Left forelimb (tissue), 1 donor: ENCODE data around the gene TSHR.
"Not testable (repeated sequence)": the region's sequence is repeated elsewhere in the genome, so short reads cannot be mapped to it uniquely, and the experiment has no call there.

Experiments
- DNase-seq: peaks from one replicate; pipeline ENCODE4 v3.0.0-alpha.2; 2018; ENCODE audit warnings: low spot score

Gene TSHR

DNA sequence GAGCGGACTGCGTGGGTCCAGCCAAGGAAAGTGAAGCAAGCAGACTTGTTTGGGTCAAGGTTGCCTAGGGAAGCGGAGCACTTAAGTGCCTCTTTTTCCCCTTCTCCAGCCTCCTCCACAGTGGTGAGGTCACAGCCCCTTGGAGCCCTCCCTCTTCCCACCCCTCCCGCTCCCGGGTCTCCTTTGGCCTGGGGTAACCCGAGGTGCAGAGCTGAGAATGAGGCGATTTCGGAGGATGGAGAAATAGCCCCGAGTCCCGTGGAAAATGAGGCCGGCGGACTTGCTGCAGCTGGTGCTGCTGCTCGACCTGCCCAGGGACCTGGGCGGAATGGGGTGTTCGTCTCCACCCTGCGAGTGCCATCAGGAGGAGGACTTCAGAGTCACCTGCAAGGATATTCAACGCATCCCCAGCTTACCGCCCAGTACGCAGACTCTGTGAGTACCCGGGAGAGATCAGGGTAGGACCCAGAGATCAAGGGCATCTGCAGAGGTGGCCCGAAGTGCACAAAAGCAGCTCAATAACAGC is at the start of gene TSHR:
TSS of gene TSHR (plus strand) at position 206 of the 526 bp plus-strand sequence. CDS start at position 266, 60 bp downstream.
- peak; percentile 66 for DNase-seq

DNA sequence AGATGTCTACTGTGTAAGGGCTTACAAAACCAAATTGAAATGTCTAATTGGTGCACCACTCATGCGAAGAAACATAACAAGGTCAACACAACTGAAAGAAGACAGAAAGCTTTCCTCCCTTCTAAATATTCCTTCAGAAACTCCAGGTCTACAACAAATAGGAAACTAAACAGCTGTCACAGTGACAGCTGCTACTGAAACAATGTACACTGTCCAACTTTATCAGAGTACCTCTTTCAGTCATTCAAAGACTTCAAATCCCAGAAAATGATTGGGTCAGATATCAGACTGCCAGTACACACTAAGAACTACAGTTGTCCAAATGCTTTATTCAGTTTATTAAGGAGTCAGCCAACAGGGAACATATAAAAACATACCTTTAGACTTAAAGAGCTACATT is 49.1 kb upstream of the TSHR start:
- DNase-seq, result no peak

DNA sequence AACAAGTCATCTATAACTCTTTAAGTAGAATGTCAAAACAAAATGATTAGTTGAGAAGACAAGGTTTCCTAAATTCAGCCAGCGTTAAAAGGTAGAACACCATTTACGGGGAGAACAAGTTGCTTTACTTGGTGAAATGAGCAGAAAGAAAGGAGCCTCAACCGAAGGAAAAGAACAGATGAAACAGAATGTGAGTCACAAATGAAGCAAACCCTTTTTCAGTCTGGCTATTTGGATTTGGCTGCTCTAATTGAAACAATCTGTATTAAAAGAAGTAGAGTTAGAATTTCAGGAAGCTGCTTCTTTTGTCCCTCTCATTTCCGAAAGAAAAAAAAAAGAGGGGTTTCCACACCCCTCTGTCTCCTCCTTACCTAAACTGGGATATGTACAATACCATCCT is 48.5 kb upstream of the TSHR start:
- DNase-seq, result no peak

DNA sequence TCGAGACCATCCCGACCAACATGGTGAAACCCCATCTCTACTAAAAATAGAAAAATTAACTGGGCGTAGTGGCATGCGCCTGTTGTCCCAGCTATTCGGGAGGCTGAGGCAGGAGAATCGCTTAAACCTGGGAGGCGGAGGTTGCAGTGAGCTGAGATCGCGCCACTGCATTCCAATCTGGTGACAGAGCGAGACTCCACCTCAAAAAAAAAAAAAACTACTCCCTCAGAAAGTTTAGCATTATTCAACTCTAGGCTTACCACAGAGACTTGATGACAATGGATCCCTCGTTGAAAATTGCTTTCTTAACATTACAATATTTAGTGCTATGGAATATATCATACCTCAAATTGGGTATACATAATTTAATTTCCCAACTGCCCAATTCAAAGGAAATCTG is 43.4 kb upstream of the TSHR start:
- DNase-seq, result not testable (repeated sequence)

DNA sequence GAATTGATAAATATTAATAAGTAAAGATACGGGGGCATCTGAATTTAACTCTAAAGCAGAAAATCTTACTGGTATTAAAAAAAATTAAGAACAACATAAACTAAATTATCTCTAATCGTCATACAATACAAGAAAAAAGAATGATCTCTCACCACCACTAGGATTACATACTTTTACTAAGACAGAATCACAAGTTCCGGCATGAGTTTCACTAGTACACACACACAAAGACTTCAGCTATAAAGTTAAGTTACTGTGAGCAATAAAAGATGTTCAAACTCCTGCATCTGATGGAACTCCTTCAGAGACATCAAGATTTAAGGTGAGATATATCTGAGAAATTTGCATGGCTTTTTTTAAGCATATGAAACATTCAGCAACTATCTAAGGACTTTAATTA is 35.8 kb upstream of the TSHR start:
- no peak for DNase-seq

DNA sequence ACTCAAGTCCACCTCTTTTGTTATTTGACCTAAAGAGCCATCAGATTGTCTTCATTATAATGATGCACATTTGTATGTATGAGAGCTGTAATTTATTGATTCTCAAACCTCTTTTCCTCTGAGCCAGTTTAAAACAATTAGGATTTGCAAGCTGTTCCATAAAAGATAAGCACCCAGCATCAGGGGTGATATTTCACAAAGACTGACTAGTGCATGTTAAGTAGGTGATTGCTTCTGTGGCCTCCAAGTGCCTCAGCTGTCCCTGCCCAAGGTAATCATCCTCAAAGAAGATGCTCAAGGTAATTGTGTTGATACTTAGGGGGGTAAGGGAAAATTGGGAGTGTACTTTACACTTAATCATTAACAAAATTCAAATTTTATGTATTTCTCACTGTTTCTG is 32.1 kb upstream of the TSHR start:
- DNase-seq, result no peak

DNA sequence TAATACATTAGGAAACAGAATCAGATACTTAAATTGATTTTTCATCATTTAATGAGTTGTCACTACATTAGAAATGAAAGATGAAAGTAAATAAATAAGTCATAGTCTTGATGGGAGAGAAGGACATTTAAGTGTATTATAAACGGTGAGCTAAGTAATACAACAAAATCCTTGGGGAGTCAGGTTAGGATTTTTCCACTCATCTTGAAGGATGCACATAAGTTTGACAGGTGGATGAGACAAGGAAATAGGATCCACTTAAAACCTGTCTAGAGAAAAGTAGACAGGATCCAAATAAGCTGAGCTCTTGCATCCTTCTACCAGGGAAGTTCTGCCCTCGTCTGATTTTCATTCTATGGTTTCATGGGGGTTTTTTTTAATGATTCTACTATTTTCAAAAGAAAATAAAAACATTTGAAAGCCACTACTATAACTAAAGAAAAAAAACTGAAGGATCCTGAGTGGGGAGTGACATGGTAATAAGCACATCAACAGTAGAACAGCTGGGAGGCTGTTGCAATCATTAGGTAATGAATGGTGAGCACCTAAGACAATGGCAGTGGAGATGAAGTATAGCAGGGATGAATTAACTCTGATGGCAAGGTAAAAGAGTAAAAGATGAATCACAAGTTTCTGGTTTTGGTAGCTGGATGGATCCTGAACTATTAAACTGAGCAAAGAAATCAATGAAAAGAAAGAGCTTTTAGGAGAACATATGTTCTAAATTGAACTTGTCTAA is 30.9 kb upstream of the TSHR start:
- DNase-seq, result no peak

DNA sequence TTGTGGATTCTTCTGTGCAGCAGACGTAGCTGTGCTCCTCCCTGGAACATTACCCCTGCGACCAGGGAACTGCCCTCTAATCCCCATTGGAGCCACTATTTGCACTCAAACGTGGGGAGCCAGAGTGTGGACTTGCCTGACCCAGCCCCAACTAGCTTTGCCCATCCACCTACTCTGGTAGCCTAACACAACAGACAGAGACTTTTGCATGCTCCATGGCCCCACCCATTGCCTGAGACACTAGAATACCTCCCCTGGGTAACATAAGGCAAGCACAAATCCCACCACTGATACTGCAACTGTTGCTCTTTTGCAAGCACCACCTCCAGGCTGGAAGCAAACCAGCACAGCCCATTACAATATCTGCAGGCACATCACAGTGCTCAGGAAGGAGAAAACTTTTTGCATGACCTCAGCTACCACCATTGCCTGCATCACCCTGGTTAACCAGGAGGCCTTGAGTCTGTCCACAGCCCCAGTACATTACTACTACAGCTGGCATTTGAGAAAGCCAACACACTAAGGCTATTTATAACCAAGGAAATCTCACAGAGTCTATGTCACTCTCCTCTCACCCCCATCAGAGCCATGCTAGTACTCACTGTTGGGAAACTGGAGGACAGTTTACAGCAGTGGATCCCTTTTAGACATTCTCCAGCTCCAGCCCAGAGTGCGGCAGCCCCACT is 28.9 kb upstream of the TSHR start:
- DNase-seq, result no peak

DNA sequence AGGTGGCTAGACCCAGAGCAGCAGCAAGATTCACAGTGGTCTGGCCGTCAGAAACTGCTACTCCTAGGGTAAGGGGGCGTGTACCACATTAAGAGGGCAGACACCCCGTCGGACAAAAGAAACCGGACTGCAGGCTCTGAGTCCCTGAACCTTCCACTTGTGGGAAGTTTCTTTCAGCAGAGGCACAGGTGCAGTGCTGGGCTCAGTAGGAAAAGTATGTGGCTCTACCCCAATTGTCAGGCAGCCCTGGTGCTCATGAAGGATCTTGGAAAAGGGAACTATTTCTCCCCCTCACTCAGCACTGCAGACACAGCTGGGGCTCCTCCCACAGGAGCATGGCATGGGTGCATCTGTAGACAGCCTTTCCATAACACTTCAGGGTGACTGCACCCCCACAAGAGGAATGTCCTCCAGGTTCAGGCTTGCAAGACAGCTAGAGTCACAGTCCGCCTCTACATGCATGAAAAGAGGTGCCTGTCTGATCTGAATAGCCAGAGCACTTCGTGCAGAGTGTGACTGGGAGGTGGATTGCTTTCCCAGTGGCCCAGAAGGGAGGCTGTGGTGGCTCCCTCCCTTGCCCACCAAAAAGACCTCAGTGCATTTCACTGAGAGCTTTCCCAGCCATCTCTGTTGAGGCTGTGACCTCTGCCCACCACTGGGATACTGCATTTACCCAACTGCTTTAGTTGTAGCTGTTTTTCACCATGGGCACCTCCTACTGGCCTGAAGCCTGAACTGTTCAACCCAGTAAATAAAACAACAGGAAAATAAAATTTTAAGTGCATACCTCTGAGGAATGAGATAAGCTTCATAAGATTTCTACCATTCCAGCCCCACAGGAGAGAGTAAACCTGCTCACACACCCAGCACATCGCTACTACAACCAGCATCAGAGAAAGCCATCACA is 28.1 kb upstream of the TSHR start:
- DNase-seq, result no peak

DNA sequence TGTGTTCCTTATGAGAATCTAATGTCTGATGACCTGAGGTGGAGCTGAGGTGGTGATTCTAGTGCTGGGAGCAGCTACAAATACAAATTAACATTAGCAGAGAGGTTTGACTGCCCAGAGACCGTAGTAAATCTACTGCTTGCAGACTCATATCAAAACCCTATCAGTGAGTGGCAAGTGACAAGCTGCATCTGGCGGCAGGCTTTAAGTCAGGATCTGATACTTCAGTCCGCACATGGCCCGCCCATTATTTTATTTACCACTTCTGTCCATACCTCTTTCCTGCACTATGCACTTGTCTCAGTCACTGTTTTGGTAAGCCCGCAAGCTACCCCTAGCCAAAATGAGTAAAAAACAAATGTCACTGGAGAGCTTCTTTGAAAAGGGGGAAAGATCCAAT is 25.3 kb upstream of the TSHR start:
- DNase-seq, result no peak

DNA sequence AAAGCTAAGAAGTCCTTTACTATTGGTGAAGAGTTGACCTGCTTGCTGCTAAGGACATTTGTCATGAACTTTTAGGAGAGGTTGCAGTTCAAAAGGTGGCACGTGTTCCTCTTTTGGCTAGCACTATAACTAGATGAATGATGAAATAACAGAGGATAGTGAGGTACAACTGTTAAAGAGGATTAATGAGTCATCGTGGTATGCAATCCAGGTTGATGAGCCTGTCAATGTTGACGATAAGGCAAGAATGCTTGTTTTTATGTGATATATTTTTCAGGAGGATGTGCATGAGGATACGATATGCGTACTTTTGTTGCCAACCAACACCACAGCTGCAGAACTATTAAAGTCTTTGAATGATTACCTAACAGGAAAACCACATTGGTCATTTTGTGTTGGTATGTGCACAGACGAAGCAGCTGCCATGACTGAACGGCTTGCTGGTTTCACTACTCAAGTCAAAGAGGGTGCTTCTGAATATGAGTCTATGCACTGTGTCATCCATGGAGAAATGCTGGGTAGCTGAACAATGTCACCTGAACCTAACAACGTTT is 24.5 kb upstream of the TSHR start:
- no peak for DNase-seq

DNA sequence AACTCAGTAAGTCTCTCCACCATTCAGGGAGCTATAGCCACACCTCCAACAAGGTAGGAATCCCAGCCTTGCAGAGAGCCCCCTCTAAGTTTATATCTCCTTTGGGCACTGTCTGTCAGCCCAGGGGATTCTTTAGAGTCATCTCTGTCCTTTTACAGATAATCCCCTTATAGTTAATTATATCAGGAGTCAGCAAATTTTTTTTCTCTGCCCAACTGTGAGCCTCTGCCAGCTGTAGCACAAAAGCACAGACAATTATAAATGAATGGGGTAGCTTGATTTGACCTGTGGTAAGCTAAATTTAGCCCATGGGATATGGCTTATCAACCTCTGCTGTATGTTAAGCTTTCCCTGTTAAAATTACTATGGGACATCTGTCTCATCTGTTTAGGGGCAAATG is 22.1 kb upstream of the TSHR start:
- no peak for DNase-seq

DNA sequence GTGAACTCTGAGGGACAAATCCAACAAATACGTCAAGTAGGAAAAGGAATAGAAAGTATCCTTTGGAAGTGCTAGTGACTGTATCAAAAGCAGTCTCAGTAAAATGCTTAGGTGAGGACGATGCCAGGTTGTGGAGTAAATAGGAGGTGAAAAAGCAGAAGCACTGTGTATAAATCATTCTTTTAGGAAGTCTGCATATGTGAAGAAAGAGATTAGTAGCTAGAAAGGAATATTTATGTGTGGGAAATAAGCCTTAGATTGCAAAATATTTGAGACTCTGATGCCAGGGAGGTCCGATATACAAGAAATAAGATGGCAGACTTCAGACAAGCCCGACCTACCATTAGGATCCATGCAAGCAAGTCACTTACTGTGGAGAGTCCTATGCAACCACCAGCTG is 21.7 kb upstream of the TSHR start:
- no peak for DNase-seq

DNA sequence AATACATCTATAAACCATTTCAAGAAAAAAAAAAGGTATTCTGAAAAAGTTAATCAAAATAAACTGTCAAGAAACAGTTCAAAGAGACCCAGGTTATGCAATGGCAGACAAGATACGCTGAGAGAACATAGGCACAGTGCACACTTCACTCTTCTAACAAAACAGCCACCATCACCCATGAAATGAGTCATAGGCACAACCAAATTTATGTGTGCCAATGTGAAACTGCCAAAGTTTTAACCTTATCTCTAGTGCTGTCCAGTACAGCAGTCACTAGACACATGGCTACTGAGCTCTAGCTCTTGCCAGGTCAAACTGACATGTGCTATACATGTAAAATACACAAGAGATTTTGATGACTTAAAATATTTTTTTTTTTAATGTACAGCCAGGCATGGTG is 15.3 kb upstream of the TSHR start:
- no peak for DNase-seq

DNA sequence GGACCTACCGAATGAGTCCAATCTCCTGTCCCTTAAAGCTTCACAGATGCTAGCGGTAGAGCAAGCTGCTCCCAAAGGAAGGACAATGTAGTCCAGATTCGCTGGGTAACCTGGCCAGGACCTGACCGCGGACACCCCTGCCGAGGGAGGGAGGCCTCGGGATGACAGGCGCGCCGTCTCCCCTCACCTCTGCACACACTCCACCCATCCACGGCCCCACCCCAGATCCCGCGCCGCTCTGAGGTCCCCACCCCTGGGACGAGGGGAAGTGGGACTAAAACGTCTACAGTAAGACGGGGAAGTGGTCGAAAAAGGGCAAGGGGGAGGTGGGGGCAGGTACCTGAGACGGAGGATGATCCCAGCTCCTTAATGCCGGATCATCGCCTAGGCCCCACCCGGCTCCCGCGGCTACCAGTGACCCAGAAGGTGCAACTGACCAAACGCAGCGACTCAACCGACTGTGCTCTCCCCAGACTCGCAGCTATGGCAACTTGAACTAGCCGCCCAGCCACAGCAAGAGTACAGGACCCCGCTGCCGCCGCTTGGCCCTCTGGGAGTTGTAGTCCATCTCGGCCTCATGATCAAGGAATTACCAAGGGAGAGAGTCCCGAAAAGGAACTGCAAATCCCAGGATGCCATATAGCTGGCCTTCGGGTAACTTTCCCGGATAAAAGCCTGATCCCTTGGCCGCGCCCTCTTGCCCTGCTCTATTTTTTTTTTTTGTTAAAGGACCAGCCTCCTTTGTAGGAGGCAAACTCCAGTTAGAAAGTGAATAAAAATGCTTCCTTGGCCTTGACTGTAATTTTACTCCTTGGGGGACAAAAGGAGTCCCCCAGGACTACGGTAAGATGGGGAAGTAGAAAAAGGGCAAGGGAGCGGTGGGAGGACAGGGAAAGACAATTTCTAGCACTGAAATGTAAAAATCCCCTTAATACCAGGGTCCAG is 13.9 kb upstream of the TSHR start, which contains the start of gene CEP128:
TSS of gene CEP128 (minus strand) at position 498 of the 945 bp plus-strand sequence.
- DNase-seq, result peak; percentile 96

DNA sequence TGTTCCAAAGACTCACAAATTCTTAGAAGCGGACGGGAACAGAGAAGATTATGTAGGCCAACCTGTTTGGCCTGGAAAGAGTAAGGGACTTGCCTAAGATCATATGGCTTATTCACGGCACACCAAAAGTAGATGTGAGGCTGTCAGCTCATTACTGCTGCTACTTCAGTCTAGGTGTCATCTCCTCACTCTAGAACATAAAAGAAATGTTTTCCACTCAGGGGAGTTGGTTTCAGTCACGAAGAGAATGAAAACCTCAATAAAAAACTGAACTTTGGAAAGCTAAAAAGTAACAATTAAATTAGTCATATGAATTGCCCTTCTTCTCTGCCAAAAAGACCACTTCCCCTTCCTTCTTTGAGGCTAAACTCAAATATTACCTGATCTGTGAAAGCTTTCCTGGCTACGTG is 13.2 kb upstream of the TSHR start:
- no peak for DNase-seq

DNA sequence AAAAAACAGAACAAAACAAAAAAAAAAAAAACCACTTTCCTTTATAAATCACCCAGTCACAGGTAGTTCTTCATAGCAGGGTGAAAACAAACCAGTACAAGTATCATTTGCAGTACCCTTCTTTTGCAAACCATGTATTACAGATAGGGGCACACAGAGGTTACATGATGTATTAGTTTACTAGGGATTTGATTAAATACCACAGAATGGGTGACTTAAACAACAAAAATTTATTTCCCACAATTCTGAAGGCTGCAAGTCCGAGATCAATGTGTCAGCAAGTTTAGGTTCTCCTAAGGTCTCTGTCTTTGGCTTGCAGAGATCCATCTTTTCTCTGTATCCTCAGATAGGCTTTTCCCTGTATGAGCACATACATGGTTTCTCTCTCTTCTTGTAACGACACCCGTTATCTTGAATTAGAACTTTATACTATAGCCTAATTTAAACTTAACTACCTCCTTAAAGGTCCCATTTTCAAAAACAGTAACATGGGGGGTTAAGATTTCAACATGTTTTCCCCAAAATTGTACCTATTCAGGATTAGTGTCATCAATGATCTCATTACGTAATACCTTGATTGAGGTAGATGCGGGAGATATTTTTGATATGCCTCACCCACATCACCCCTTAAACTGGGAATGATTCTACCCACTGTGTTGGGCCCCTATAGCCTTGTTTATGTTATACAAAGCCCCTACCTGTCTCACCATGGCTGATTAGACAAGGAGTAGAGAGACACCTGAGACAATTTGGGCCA is 10.4 kb upstream of the TSHR start:
- DNase-seq, result no peak

DNA sequence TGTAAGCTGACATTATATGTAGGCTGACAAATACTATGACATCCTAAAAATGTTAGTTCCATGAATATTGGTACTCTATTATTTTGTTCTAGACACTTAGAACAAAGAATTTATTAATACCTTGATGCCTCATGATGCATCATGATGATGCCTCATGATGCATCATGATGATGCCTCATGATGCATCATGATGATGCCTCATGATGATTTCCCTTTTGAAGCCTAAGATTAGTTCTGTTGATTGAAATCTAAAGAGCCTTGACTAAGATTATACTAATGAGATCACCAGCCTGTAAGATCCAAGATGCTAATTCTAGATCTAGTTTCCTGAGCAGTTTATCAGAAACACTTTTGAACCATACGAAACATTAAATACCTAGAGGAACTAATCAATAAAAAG is 9.2 kb upstream of the TSHR start:
- no peak for DNase-seq

DNA sequence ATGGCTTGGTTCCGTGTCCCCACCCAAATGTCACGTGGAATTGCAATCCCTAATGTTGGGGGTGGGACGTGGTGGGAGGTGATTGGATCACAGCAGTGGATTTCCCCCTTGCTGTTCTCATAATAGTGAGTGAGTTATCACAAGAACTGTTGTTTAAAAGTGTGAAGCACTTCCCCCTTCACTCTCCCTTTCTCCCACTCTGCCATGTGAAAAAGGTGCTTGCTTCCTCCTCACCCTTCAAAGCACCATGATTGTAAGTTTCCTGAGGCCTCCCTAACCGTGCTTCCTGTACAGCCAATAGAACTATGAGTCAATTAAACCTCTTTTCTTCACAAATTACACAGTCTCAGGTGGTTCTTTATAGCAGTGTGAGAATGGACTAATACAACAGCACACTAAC is 8.6 kb upstream of the TSHR start:
- no peak for DNase-seq

DNA sequence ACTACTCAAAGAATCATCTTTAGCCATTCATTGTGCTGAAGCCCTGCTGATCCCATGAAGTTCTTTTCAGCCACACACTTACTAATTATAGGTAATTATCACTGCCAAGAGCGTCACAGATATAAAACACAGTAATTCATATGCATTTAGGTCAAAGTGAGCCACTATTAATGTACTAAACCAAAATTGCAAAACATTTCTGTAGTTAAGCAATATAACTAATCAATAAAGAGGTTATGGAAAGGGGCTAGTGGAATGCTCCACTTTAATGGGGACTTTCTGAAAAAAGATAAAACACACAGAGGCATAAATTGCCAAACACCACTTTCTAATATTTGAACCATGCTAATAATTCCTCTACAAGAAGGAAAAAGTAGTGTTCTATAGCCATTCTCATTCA is 7.1 kb upstream of the TSHR start:
- no peak for DNase-seq
